IMR-90 (cell line): ENCODE data around the gene GATAD2A. TPM values are rescaled to one million over a fixed set of nuclear protein-coding genes. Genes with fewer than 3 reads are reported as not detected.

Experiments used
- ATAC-seq: fragments of 200-7000 bp; cut with Tn5 transposase; 2 replicates; pipeline ENCODE4 v1.9.1; 2020; ENCODE audit warnings: low read depth, mild to moderate bottlenecking, moderate library complexity
- BruUV-seq: library from RNA; stranded (reverse); fragments of 400-500 nt; replicated peaks from 2 replicates; lab custom pipeline; 2021; lab: Mats Ljungman, UMichigan
- CTCF ChIA-PET: fragments of 300-600 bp; formaldehyde crosslinking; extraction: SDS; loops from one replicate; lab custom pipeline; 2021; ENCODE audit warnings: antibody characterized with exemption; lab: Yijun Ruan, JAX
- POLR2A ChIA-PET: fragments of 300-600 bp; sonication (Branson Sonifier 250); formaldehyde crosslinking; loops from one replicate; lab custom pipeline; 2022; ENCODE audit warnings: antibody characterized with exemption; ENCODE audit not compliant: unreplicated experiment; lab: Charles Lee
- DNase-seq: peaks from one replicate; pipeline ENCODE4 v3.0.0; 2013
- H2AFZ ChIP-seq: replicated peaks from 2 replicates; pipeline ENCODE3; 2013; ENCODE audit warnings: low read length, mild to moderate bottlenecking; ENCODE audit not compliant: poor library complexity
- H2AK5ac ChIP-seq: 2 replicates; pipeline ENCODE4 v1.6.1; 2013; ENCODE audit warnings: low read depth, low read length, inconsistent platforms
- H2AK9ac ChIP-seq: replicated peaks from 2 replicates; pipeline ENCODE3; 2013; ENCODE audit warnings: mild to moderate bottlenecking, low read depth, low read length, moderate library complexity; ENCODE audit not compliant: poor library complexity
- H2BK120ac ChIP-seq: 2 replicates; pipeline ENCODE4 v1.6.1; 2013; ENCODE audit warnings: low read depth, low read length, inconsistent platforms
- H2BK15ac ChIP-seq: 3 replicates; pipeline ENCODE4 v1.6.1; 2013; ENCODE audit warnings: low read depth, low read length, inconsistent platforms
- H2BK20ac ChIP-seq: 2 replicates; pipeline ENCODE4 v1.6.1; 2013; ENCODE audit warnings: low read depth, mild to moderate bottlenecking, inconsistent platforms, low read length, moderate library complexity
- H2BK5ac ChIP-seq: 2 replicates; pipeline ENCODE4 v1.6.1; 2013; ENCODE audit warnings: mild to moderate bottlenecking, low read depth, low read length, inconsistent platforms; ENCODE audit not compliant: poor library complexity, severe bottlenecking
- H3K14ac ChIP-seq: replicated peaks from 2 replicates; pipeline ENCODE4 v1.6.1; 2013; ENCODE audit warnings: low read depth, low read length, inconsistent platforms
- H3K18ac ChIP-seq: 2 replicates; pipeline ENCODE4 v1.6.1; 2013; ENCODE audit warnings: low read depth, low read length, control low read depth
- H3K23ac ChIP-seq: 2 replicates; pipeline ENCODE4 v1.6.1; 2013; ENCODE audit warnings: low read depth, low read length, inconsistent platforms
- H3K27ac ChIP-seq: 2 replicates; pipeline ENCODE4 v1.5.1; 2013; ENCODE audit warnings: mild to moderate bottlenecking, control low read depth, low read length; ENCODE audit not compliant: insufficient read depth
- H3K27me3 ChIP-seq: 2 replicates; pipeline ENCODE4 v1.6.1; 2013; ENCODE audit warnings: low read length; ENCODE audit not compliant: control insufficient read depth, insufficient read depth
- H3K36me3 ChIP-seq: 2 replicates; pipeline ENCODE4 v1.6.1; 2013; ENCODE audit warnings: low read length, mixed read lengths; ENCODE audit not compliant: control insufficient read depth, insufficient read depth
- H3K4ac ChIP-seq: 2 replicates; pipeline ENCODE4 v1.6.1; 2013; ENCODE audit warnings: low read depth, low read length, inconsistent platforms
- H3K4me1 ChIP-seq: 2 replicates; pipeline ENCODE4 v1.6.1; 2013; ENCODE audit warnings: low read length, mixed read lengths; ENCODE audit not compliant: control insufficient read depth, insufficient read depth
- H3K4me2 ChIP-seq: 2 replicates; pipeline ENCODE4 v1.6.1; 2013; ENCODE audit warnings: low read depth, mild to moderate bottlenecking, control low read depth, low read length, moderate library complexity
- H3K4me3 ChIP-seq: 2 replicates; pipeline ENCODE4 v1.5.1; 2013; ENCODE audit warnings: low read depth, mild to moderate bottlenecking, control low read depth, low read length, moderate library complexity; ENCODE audit not compliant: insufficient read depth
- H3K56ac ChIP-seq: 2 replicates; pipeline ENCODE4 v1.6.1; 2013; ENCODE audit warnings: low read length, inconsistent platforms; ENCODE audit not compliant: insufficient read depth; ENCODE audit errors: extremely low read depth
- H3K79me1 ChIP-seq, 2 experiments: 2 replicates each; pipeline ENCODE4 v1.6.1; 2013; ENCODE audit warnings: low read length in 2 of 2, inconsistent platforms in 1 of 2, low read depth in 1 of 2
- H3K9ac ChIP-seq: 2 replicates; pipeline ENCODE4 v1.6.1; 2013; ENCODE audit warnings: low read depth, low read length, control low read depth
- H3K9me1 ChIP-seq: 2 replicates; pipeline ENCODE4 v1.6.1; 2013; ENCODE audit warnings: low read length, inconsistent platforms; ENCODE audit not compliant: insufficient read depth
- H3K9me3 ChIP-seq: 2 replicates; pipeline ENCODE4 v1.6.1; 2013; ENCODE audit warnings: low read length; ENCODE audit not compliant: control insufficient read depth, insufficient read depth
- H4K20me1 ChIP-seq: 2 replicates; pipeline ENCODE4 v1.6.1; 2013; ENCODE audit warnings: low read length, inconsistent platforms; ENCODE audit not compliant: insufficient read depth
- H4K5ac ChIP-seq: 2 replicates; pipeline ENCODE4 v1.6.1; 2013; ENCODE audit warnings: mild to moderate bottlenecking, low read depth, low read length, control low read depth
- H4K8ac ChIP-seq, 2 experiments: 2 replicates each; pipeline ENCODE4 v1.6.1; 2013; ENCODE audit warnings: low read depth in 2 of 2, low read length in 2 of 2, control low read depth in 1 of 2, inconsistent platforms in 1 of 2
- H4K91ac ChIP-seq: 2 replicates; pipeline ENCODE4 v1.6.1; 2013; ENCODE audit warnings: low read depth, low read length, inconsistent platforms; ENCODE audit not compliant: insufficient read depth
- MAFK ChIP-seq: IDR thresholded peaks from 2 replicates; pipeline ENCODE4 v1.6.1; 2012; ENCODE audit warnings: low read depth, low read length, improper control_type of control experiment
- NFE2L2 ChIP-seq: fragments of 150-350 bp; IDR thresholded peaks from 2 replicates; pipeline ENCODE4 v1.6.1; 2016; ENCODE audit warnings: low read depth, mild to moderate bottlenecking, low read length
- SMC3 ChIP-seq: fragments of 150-350 bp; IDR thresholded peaks from 2 replicates; pipeline ENCODE4 v1.6.1; 2016; ENCODE audit warnings: low read depth, mild to moderate bottlenecking, antibody characterized with exemption, low read length, moderate library complexity
- WGBS, 2 experiments: methylation state at CpG; one replicate each; pipeline versions ENCODE4 v1.1.5 to v1.1.7; 2013; ENCODE audit warnings: missing lambda C conversion rate in 2 of 2; ENCODE audit not compliant: insufficient read length in 1 of 2; ENCODE audit errors: extremely low coverage in 2 of 2; 5-methylcytosine and 5-hydroxymethylcytosine counted together
- dilution Hi-C: fragments of 300-500 bp; cut with HindIII; formaldehyde crosslinking; loops from one replicate; pipeline ENCODE4 v1.14.3; 2018; ENCODE audit warnings: low sequenced_read_pairs; ENCODE audit not compliant: unreplicated experiment
- in situ Hi-C: fragments of 300-500 bp; cut with MboI; formaldehyde crosslinking; loops from 3 replicates; pipeline ENCODE4 v1.14.3; 2019; ENCODE audit warnings: low sequenced_read_pairs, inconsistent platforms, mixed read lengths
- intact Hi-C: fragments of 100-400 bp; cut with micrococcal nuclease; formaldehyde crosslinking; loops from 2 replicates; pipeline ENCODE4 v1.10.0; 2022
- polyA plus RNA-seq, 3 experiments: library from polyadenylated mRNA; depleted of rRNA; stranded (reverse); fragments of >200 nt; gene quantifications; 2 replicates each; pipeline ENCODE4 v1.2.3, GENCODE V29; 2012; ENCODE audit warnings: low replicate concordance in 1 of 3
- total RNA-seq: library from RNA; depleted of rRNA; stranded (reverse); fragments of >200 nt; gene quantifications from 2 replicates; pipeline ENCODE4 v1.2.3, GENCODE V29; 2012

Gene GATAD2A
- total and polyA plus RNA-seq, 2 of the 4 experiments (the other 2 are of a cell fraction), result 23.5 to 33.2 TPM

DNA sequence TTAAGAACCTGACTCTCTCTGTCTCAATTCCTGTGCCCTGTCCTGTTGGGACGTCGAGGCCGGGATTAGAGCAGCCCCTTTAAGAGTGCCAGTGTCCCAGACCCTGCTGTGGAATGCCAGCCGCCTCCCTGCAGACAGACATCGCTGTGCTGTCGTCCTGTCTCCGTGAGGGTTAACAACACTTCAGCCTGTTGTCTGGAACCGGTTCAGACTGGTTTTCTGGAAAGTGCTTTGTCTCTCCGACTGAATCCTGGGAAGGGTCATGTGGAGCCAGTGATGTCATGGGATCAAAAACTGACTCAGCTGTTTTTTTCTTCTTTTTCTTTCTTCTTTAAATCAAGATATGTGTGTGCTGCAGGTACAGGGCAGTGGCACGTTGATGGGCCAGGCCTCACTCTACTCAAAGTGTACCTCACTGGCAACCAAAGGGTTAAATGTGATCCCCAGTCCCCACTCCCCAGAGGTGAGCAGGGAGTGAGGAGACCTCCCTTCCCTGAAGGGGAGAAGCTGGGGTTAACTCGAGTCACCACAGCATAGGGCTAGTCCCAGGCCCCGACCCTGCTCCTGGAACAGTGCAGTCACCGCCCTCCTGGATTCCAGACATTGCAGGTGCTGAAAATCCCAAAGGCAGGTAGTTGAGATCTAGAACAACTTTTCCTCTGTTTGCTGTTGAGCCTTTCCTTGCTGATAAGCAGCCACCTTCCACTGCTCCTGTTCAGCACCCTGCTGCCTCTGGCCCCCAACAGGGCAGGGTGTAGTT is 59.0 kb downstream of the GATAD2A start (continued):
- TF ChIP-seq SMC3 (no peak), NFE2L2 (peak; percentile 67; the same call in 1 of the 2 replicates)

- CTCF ChIA-PET, result no interaction called here
- no peak for TF ChIP-seq MAFK
- Histone ChIP-seq H3K9me3 (peaks cover 10% of the 10 kb centered on the region), H4K5ac (no peak overlapping the region), H3K14ac (no peak overlapping the region), H2AK5ac (no peak overlapping the region), H2BK15ac (no peak overlapping the region), H3K4me1 (peaks cover 40% of the 10 kb centered on the region), H2BK20ac (no peak overlapping the region), H4K8ac (no peak overlapping the region), H3K23ac (no peak overlapping the region), H3K56ac (no peak overlapping the region), H3K4me3 (no peak overlapping the region), H3K27me3 (no peaks in the 10 kb centered on the region), H3K9me1 (peaks cover 34% of the 10 kb centered on the region), H4K91ac (no peak overlapping the region), H3K36me3 (peaks cover 24% of the 10 kb centered on the region), H2BK120ac (no peak overlapping the region), H3K18ac (no peak overlapping the region), H3K4ac (no peak overlapping the region), H3K27ac (no peak overlapping the region), H3K4me2 (no peak overlapping the region), H2BK5ac (no peak overlapping the region), H4K20me1 (peaks cover 37% of the 10 kb centered on the region), H3K79me1 (peaks cover 29 to 72% of the 10 kb centered on the region in 2 experiments), H2AK9ac (no peak overlapping the region), H3K9ac (no peak overlapping the region), H2AFZ (no peak overlapping the region)
- intact Hi-C loops, result no loop called here
- 98% methylated on average over 7 of the region's 12 CpGs; no CpG with 5 or more reads in 1 of the 2 experiments for WGBS, 2 experiments
- BruUV-seq, result no TSS peak
- in situ Hi-C loops, result no loop called here
- dilution Hi-C loops, result no loop called here
- DNase-seq (no peak), ATAC-seq (no peak)
- POLR2A ChIA-PET, result interaction anchor here (0.6 kb wide), 1 partner anchor 27 kb away, joined by 3 read pairs; no protein-coding TSS in a partner anchor
These were observed 60.1 kb downstream of the GATAD2A start for GRCh38 chr19:19465436-19466070.
